Fibroblast of the aortic adventitia (primary cell): ENCODE data around the gene AGAP5. TPM values are rescaled to one million over a fixed set of nuclear protein-coding genes. Genes with fewer than 3 reads are reported as not detected.

Experiments used
- DNase-seq: peaks from one replicate; pipeline ENCODE4 v3.0.0-alpha.2; 2010; ENCODE audit warnings: low read depth
- H3K4me3 ChIP-seq: 2 replicates; pipeline ENCODE4 v1.5.1; 2011; ENCODE audit warnings: low read depth, mild to moderate bottlenecking, control low read depth, low read length, moderate library complexity
- total RNA-seq: library from RNA; depleted of rRNA; stranded (reverse); fragments of >200 nt; gene quantifications from 2 replicates; pipeline ENCODE4 v1.2.3, GENCODE V29; 2012; ENCODE audit warnings: low replicate concordance
- TF ChIP-seq, protein P1 (sequence below): IDR thresholded peaks from 2 replicates; pipeline ENCODE4 v1.5.1; 2011; ENCODE audit warnings: mild to moderate bottlenecking, low read length, control low read depth, inconsistent platforms; ENCODE audit not compliant: insufficient read depth

AGAP5 gene
- total RNA-seq, 1 donor, result 2.9 TPM

DNA sequence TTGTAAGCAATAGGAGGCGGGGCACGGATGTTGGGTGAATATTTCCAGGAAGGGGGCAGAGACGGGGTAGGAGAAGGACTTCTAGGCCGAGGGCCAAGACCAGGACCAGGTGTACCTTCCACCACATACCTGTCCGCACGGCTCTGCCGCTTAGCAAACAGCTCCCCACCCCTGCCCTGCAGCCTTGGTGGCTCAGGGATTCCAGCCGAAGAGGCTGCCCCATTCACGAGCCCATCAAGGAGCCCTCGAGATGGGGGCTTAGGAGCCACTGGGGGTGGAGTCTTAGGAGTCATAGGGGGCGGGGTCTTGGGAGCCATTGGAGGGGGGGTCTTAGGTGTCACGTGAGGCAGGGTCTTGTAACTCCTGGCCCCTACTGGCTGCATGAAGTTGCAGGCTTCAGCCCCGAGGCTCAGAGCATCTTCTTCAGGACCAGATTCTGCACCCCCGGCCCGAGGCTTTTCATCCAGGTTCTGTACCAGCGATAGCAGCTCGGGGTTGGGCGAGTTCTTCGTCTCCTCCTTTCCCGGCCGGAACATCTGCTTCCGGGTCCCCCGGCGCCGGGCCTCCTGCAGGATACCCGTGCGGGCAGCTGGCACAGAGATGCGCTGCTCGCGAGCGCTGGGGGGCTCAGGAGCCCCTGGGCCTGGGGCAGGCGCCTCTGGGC is 50.6 kb downstream of the AGAP5 start:
- H3K4me3 ChIP-seq, result peak overlapping the region; percentile 55
- no peak for DNase-seq

DNA sequence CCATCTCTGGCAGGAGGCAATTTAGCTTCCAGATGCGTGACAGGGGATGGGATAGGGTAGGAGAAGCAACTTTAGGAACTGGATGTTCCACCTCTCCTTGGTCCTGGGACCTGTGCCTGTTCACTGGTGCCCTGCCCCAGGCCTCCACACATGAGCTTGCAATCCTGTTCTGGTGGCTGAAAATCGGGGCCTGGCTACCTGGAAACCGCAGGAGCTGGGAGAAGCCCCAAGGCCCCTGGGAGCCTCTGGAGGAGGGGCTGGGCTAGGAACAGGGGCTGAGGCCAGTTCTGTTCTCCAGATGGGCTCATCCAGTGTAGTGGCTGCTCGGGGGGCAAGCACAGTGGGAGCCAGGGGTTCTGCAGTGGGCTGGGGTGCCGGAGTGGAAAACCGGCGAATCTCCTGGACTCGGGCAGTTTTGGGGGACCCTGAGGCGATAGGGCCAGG is 51.3 kb downstream of the AGAP5 start:
- TF ChIP-seq, protein P1, sequence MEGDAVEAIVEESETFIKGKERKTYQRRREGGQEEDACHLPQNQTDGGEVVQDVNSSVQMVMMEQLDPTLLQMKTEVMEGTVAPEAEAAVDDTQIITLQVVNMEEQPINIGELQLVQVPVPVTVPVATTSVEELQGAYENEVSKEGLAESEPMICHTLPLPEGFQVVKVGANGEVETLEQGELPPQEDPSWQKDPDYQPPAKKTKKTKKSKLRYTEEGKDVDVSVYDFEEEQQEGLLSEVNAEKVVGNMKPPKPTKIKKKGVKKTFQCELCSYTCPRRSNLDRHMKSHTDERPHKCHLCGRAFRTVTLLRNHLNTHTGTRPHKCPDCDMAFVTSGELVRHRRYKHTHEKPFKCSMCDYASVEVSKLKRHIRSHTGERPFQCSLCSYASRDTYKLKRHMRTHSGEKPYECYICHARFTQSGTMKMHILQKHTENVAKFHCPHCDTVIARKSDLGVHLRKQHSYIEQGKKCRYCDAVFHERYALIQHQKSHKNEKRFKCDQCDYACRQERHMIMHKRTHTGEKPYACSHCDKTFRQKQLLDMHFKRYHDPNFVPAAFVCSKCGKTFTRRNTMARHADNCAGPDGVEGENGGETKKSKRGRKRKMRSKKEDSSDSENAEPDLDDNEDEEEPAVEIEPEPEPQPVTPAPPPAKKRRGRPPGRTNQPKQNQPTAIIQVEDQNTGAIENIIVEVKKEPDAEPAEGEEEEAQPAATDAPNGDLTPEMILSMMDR, result no peak
- no peak for DNase-seq
- H3K4me3 ChIP-seq, result no peak overlapping the region

More for the DNA sequence above, 50.6 kb downstream of the AGAP5 start:
- TF ChIP-seq, protein P1, result no peak

DNA sequence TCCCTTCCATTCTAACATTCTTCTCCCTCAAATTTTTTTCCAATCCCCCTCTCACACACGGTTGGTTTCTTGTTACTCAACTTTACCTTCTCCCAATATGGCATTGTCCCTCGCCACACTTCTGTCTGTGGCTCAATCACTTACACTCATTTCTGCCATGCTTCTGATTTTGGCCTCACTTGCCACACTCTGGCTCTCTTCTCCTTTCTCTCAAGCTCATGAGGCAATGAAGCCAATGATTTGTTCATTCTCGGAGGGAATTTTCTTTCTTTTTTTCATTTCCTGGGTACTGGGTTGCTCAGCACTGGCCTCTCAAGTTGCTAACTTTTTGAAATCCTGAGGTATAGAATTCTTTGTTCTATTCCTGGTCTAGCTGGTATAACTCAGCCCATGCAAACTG is 52.7 kb downstream of the AGAP5 start:
- TF ChIP-seq, protein P1, result no peak
- no peak for DNase-seq
- no peak overlapping the region for H3K4me3 ChIP-seq

DNA sequence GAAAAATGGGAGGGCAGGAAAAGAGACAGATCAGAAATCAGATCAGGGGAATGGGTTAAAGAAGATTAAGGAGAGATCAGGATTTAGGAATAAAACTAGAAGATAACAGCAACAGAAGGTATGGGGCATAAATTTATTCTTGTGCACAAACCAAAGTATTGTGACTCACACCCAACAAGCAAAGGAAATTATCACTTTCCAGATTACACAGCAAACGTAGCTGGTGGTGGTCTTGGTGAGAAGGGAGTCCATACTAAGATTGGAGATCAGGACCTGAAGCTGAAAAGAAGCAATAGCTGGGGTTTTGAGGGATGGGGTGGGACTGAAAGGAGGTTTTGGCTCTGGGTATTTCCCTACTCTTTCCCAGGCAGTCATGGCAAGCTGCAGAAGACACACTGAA is 53.1 kb downstream of the AGAP5 start:
- TF ChIP-seq, protein P1, result no peak
- H3K4me3 ChIP-seq, result no peak overlapping the region
- no peak for DNase-seq

DNA sequence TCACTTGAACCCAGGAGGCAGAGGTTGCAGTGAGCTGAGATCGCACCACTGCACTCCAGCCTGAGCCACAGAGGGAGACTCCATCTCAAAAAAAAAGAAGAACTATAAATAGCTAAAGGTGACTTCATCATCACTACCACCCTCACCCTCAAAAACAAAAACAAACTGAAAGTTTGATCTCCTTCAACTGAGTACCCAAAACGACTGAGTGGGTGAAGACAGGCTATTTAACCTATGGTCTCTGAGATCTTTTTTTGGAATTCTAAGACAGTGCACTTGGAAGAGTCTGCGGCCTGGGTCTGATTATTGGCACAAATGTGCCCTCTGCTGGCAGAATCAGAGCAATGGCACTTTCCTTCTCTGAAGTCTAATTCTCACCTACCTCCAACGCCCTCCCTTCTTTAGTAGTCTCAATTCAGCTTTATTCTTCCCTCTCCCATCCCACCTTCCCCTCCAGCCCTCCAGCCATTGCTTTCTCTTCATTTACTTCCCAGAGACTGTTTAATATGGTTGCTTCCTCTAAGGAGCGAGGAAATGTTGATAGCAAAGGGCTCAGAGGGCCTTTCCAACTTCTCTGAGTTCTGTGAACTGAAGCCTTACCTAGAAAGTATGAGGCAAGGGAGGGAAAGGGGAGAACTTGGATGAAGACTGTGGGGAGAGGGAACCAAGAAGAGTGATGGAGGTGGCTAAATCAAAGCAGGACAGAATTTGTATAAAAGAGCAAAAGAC is 53.7 kb downstream of the AGAP5 start:
- DNase-seq, result peak; percentile 84
- TF ChIP-seq, protein P1, result peak; percentile 84

DNA sequence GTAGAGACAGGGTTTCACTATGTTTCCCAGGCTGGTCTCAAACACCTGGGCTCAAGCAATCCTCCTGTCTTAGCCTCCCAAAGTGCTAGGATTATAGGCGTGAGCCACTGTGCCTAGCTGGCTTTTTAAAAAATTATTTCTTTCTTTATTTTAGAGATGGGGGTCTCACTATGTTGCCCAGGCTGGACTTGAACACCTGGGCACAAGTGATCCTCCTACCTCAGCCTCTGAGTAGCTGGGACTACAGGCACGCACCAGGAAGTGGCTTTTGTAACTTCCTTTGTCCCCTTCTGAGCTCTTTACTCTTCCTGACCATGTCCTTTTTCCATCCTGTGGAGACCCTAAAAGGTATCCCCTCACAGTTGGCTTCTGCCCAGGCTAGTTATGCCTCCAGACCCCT is 54.5 kb downstream of the AGAP5 start:
- TF ChIP-seq, protein P1, result no peak
- no peak for DNase-seq
- H3K4me3 ChIP-seq, result no peak overlapping the region

More for the DNA sequence above, 53.7 kb downstream of the AGAP5 start:
- H3K4me3 ChIP-seq, result no peak overlapping the region
